Cerebellar cortex (tissue), 1 donor: ENCODE measurements around the gene ZNF254.
"Not testable (repeated sequence)": the region's sequence is repeated elsewhere in the genome, so short reads cannot be mapped to it uniquely, and the experiment has no call there.

Source experiments
- DNase-seq: peaks from one replicate; pipeline ENCODE4 v3.0.0-alpha.2; 2015; ENCODE audit warnings: low spot score

Gene ZNF254

DNA sequence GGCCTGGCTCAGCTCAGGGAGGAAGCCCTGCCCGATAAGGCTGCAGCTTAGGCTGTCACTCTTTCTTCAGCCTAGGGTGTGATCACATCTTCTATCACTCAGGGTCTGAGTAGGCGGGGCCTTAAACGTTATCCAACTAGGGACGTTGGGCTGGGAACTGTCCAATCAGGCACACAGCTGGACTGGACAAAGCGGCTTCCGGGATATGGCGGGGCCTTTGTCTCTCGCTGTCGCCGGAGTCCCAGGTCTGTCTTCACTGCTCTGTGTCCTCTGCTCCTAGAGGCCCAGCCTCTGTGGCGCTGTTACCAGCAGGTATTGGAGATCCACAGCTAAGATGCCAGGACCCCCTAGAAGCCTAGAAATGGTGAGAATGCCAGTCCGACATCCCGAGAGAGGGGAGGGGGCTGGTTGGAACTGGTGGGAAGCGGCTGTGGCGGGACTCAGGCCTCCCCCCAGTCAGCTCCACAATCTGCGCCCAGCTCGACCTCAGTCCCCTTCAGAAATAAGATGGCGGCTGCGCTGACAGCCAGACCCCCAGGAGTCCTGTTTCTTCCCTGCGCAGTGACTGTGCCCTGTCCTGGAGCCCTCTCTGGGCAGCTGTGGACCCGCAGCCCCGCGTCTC lies at the start of gene ZNF254:
TSS of gene ZNF254 (plus strand) at position 214 of the 622 bp plus-strand sequence. CDS start at position 335, 121 bp downstream.
- DNase-seq: peak; percentile 95

DNA sequence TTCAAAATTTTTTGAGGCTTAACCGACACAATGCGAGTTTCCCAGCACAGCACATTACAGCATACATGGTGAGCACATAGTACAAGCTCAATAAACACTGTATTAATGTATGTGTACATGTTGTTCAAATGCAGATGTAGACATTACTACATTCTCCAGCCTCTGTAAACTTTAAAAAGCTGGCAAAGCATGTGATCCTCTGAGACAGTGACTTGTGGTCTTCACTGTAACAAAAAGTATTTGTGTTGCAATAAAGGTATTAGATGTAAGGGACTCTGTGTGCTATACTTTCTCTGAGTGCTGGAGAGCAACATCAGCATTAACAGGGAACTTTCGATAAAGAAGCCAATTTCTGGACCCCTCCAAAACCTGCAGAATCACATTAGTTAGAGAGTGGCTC lies 46.4 kb upstream of the ZNF254 start:
- no peak for DNase-seq

DNA sequence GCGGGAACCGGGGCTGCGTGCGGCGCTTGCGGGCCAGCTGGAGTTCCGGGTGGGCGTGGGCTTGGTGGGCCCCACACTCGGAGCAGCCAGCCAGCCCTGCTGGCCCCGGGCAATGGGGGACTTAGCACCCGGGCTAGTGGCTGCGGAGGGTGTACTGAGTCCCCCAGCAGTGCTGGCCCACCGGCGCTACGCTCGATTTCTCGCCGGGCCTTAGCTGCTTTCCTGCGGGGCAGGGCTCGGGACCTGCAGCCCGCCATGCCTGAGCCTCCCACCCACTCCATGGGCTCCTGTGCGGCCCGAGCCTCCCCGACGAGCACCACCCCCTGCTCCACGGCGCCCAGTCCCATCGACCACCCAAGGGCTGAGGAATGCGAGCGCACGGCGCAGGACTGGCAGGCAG lies 45.7 kb upstream of the ZNF254 start:
- DNase-seq: not testable (repeated sequence)

DNA sequence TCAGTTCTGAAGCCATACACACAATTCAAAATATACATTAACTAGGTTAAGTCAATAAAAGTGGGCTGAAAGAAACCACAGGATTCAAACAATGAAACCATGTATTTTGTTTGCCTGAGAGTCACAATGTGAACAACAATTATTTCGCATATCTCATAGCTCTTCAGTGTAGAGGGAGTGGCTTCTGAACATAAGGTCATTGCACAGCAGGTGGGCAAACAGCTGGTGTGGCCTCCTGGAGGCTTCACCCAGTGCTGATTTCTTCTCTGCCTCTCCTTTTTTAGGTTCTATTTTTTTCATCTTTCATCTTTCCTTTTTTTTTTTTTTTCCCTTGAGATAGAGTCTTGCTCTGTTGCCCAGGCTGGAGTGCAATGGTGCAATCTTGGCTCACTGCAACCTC lies 40.4 kb upstream of the ZNF254 start:
- no peak for DNase-seq

DNA sequence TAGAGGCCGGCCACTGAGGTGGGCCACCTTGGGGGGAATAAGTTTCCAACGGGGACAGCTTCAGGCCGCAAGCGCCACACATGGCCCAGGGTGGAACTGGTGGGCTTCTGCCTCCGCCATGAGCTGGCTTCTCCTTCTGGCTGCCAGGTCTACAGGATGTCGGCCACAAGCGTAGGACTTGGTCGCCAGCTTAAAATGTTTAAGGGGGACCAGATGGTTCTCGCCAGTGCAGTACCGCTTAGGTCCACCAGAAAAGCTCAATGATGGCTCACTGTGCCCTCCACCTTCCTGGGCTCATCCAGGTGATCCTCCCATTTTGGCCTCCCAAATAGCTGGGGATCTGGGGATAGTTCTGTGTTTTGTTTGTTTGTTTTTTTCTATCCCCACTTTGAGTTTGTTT lies 38.7 kb upstream of the ZNF254 start:
- no peak for DNase-seq

DNA sequence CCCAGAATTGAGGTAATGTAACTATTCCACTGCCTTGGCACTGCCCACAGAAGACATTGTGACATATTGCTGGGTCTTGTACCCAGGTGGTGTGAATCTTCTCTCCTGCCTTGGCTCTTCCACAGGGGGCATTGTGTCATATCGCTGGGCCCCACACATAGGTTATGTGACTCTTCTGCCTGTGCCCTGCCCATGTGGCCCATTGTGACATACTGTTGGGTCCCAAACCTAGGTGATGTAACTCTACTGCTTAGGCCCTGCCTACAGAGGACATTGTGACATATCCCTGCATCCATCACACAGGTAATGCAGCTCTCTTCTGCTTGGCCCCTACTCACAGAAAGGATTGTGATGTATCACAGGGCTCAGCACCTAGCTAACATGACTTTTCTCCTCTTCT lies 37.5 kb upstream of the ZNF254 start:
- DNase-seq: no peak

DNA sequence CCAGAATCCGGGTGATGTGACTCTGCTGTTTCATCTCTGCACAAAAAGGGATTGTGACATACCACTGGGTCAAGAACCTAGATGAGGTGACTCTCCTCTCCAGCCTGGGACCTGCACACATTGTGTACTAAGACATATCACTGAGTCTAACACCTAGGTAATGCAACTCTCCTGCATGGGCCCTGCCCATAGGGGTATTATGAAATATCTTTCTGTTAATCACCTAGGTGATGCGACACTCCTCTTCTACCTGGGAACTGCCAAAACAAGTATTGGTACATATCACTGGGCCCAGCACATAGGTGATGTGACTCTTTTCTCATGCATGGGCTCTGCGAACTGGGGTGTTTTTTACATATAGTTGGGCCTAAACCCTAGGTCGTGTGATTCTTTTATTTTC lies 35.5 kb upstream of the ZNF254 start:
- no peak for DNase-seq

DNA sequence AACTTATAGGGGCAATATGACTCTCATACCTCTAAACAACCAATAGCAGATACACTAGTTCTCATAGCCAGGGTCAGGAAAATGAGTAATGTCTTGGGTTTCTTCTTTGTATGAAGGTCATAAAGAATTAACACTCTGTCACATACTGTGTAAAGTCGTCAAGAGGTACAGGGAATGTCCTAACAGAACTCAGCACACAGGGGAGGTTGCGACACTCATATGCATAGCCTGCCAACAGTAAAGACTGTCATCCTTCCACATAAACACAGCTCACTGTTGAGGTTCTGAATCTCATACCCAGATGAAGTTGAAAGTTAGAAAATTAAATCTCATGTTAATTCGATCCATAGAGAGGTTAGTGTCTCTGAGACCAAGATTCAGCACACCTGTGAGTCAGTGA lies 34.2 kb upstream of the ZNF254 start:
- no peak for DNase-seq

DNA sequence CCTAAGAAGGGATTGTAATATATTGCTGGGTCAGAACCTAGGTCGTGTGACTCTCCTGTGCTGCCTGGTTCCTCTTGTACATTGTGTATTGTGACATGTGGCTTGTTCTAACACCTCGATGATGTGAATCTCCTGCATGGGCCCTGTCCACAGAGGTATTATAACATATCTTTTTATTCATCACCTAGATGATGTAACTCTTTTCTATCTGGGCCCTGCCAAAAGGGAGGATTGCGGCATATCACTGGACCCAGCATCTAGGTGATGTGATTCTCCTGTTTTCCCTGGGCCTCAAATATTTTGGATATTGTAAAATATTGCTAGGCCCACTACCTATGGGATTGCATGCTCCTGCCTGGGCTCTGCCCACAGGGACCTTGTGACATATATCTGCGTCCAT lies 33.4 kb upstream of the ZNF254 start:
- DNase-seq: no peak

DNA sequence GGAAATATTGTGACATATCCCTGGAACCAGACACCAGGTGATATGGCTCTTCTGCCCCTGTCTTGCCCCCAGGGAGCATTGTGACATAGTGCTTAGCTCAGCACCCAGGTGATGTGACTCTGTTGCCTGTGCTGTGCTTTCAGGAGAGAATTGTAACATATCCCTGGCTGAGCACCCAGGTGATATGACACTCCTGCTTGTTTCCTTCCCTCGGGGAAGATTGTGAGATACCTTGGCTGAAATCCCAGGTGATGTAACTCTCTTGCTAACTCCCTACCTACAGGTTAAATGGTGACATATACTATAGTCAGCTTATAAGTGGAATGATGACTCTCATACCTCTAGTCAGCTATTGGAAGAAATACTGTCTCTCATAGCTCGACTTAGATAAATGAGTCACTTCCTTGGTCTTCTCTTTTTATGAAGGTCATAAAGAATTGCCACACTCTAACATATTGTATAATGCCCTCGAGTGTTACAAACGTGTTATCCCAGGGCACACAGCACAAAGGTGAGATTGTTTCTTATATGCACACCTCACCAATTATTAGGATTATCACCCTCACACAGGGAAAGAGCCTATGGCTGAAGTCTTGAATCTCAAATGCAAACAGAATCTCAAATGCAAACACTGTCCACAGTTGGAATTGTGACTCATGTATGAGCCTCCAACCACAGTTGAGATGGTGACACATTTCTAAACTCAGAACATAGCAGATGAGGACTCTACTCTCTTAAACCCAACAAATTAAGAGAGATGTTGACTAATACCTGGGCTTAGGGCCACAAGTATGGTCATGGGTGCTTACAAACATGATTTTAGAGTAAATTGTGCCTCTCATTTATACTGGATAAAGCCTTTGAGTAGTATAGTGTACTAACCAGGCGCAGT lies 32.7 kb upstream of the ZNF254 start:
- no peak for DNase-seq

DNA sequence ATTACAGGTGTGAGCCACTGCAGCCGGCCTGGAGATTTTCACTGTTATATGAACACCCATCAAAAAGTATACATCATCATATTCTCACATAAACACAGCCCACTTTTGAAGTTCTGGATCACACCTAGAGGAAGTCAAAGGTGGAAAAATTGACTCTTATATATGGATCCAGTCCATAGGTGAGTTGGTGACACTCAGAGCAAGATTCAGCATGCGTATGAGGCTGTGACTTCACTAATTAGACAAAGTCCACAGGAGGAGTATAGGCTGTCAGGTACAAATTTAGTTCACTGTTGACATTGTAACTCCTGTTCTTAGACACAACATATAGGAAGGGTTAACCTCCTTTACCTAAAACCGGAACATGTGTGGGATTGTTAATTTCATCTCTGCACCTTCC lies 31.4 kb upstream of the ZNF254 start:
- no peak for DNase-seq

DNA sequence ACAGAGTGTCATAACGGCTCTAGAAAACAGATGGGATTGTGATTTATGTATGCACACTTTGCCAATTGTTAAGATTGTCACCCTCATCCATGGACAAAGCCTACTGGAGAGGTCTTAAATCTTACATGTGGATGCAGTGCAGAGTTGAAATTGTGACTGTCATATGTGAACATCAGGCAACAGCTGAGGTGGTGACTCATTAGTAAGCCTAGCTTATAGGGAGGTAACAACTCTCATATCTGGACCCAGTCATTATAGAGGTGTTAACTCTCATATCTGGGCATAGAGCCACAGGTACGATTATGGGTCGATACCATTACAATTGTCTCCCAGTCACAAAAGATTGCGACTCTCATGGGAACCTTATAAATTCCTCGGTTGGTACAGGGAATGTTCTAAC lies 29.8 kb upstream of the ZNF254 start:
- no peak for DNase-seq

DNA sequence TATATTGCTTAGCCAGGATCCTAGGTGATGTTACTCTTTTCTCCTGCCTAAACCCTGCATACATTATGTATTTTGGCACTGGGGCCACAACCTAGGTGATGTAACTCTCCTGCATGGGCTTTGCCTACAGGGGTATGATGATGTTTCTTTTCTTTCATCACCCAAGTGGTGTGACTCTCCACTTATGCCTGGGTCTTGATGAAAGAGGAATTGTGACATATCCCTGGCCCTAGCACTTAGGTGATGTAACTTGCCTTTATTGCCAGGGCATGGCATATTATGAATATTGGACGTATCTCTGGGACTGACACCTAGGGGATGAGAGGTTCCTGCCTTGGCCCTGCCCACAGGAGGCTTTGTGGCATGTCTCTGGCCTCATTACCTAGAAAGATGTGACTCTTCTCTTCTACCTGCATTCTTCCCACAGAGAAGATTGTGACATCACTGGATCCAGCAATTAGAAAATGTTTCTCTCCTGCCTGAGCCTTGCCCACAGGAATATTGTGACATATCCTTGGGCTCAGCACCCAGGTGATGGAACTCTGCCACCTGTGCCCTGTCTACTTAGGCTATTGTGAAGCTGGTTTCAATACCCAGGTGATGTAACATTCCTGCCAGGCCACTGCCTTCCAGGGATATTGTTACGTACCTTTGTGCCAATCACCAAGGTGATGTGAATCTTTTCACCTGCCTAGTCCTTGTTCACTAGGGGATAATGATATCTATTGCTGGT lies 27.3 kb upstream of the ZNF254 start:
- DNase-seq: no peak

DNA sequence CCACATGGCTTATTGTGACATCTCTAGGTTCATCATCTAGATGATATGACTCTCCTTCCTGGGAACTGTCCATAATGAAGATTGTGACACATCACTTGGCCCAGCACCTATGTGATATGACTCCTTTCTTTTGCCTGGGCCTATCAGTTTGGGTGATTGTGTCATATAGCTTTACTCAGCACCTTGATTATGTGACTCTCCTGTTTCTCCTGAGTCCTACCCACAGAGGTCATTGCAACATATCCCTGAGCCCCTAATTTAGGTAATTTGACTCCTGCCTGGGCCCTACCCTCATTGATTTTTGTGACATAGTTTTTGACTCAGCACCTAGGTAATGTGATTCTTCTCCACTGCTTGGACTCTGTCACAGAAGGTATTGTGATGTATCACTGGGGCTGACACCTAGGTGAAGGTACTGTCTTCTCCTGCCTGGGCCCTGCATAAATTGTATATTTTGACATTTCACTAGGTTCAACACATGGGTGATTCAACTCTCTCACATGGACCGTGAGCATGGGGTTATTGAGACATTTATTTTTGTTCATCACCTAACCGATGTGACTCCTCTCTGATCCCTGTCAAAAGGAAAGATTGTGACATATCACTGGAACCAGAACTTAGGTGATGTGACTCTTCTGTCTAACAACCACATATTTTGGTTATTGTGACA lies 26.2 kb upstream of the ZNF254 start:
- no peak for DNase-seq

DNA sequence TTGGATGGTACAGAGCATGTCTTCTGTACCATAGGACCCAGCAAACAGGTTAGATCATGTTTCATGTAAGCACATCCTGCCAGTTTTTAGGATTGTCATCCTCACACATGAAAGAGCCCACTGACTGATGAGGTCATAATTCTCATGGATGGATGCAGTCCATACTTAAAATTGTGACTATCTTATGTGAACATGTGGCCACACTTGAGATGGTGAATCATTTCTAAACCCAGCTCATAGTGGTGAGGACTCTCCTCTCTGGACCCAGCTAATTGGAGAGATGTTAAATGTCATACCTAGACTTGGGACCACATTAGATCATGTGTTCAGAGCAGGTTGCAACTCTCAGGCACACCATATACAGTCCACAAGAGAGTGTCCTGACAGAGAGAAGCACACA lies 24.8 kb upstream of the ZNF254 start:
- no peak for DNase-seq

DNA sequence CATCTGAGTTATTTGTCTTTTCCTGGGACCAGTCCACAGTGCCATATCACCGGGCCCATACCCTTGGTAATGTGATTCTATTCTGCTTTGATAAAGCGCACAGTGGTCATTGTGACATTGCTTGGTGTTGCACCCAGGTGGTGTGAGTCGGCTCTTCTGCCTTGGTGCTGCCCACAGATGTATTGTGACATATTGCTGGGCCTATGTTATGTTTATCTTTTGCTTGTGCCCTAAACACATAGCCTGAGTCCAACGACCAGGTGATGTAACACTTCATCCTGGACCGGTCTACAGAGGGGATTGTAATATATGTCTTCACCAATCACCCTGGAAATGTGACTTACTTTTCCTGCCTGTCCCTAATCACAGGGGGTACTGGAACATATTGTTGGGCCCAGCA lies 23.7 kb upstream of the ZNF254 start:
- no peak for DNase-seq

DNA sequence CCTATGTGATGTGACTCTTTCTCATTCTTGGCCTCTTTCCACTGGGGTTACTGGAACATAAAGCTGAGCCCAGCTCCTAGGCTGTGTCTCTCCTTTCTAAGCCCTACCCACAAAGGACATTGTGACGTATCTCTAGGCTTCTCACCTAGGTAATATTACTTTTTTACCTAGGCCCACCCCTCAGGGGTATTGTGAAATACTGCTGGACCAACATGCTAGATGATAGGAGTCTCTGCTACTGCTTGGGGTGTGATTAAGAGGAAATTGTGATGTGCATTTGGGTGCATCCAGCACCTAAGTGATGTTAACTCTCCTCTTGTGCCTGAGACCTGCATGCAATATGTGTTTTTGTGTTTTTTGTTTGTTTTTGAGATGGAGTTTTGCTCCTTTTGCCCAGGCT lies 22.8 kb upstream of the ZNF254 start:
- DNase-seq: no peak

DNA sequence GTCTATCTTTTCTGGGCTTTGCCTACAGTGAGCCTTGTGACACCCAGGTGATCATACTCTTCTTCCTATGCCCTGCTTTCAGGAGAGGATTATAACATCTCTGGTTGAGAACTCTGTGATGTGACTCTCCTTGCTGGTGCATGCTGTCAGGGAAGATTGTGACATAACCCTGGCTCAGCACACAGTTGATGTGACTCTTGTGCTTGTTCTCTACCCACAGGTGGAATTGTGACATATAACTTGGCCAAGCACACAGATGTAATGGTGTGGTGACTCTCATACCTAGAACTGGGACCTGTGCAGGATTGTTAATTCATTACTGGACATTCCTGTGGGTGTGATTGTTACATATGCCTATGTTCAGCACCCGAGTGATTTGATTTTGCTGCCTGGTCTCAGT lies 21.7 kb upstream of the ZNF254 start:
- no peak for DNase-seq

DNA sequence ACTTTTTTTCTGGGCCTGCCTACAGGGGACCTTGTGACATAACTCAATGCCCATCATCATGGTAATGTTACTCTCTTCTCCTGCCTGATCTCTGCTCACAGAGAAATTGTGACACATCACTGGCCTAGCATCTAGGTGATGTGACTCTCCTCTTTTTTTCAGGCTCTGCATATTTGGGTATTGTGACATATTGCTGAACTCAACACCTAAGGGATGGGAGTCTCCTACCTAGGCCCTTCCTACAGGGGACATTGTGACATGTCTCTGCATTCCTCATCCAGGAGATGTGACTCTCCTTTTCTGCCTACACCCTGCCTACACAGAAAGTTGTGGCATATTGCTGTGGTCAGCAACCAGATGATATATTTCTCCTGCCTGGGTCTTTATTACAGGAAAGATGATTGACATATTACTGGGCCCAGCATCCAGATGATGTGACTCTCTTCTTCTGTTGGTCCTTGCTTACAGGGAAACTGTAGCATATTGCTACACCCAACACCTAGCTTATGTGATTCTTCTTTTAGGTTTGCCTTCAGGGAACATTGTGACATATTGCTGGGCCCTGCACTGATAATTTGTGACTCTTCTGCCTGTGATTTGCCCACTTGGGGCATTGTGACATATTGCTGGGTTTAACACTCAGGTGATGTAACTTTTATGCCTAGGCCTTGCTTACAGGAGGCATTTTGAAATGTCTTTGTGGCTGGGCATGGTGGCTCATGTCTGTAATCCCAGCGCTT lies 21.0 kb upstream of the ZNF254 start:
- no peak for DNase-seq

DNA sequence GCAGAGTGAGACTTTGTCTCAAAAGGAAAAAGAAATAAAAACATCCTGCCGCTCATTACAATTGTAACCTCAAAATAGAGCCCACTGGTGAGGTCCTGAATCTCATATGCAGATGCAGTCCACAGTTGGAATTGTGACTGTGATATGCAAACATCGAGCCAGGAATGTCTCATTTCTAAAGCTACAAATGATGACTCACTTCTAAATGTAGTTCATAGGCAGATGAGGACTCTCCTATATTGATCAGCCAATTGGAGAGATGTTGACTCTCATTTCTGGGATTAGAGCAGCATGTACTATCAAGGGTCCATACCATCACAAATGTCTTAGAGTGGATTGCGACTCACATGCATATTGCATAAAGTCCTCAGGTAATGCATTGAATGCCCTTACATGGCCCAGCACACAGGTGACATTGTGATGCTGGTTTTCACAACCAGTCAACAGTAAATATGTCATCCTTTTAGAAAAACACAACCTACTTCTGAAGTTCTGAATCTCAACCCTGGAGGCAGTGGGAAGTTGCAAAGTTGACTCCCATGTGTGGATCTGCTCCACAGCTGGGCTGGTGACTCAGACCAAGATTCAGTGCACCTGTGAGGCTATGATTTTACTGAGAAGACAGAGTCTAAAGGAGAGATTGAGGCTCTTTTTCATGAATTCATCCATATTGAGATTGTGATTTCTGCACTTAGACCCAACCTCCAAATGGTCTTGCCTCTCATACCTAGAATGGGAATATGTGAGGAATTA lies 16.9 kb upstream of the ZNF254 start:
- no peak for DNase-seq

DNA sequence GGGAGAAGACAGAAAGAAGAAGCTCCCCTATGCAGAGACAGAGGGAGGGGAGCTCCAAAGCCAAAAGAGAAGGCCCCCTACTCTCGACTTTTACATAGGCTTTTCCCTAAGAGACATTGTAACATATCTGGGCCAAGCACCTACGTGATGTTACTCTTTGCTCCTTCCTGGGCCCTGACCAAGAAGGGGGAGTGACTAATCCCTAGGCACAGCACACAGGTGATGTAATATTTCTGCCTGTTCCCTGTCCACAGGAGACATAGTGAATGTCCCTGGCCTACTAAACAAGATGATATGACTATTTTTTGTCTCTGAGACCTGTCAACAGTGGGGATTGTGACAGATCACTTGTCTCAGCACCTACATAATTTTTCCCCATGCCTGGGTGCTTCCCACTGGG lies 15.9 kb upstream of the ZNF254 start:
- DNase-seq: no peak
